Heart left ventricle (tissue), 16 donors: ENCODE results near the gene UBB. TPM values are rescaled to one million over a fixed set of nuclear protein-coding genes. Genes with fewer than 3 reads are reported as not detected.
A peak's percentile ranks its signal among the peaks of the same experiment; 100 is the strongest.

Experiments used
- ATAC-seq, 4 donors: fragments of 200-7000 bp; cut with Tn5 transposase; one replicate each; pipeline ENCODE4 v1.9.1; 2020 to 2022; ENCODE audit warnings: moderate library complexity in 4 of 4, mild to moderate bottlenecking in 3 of 4, moderate number of reproducible peaks in 1 of 4
- DNase-seq, 5 donors: peaks; one replicate each; pipeline ENCODE4 v3.0.0-alpha.2; 2020
- H3K27ac ChIP-seq, 12 donors: fragments of 200-600 bp; sonication (generic) in 4 of 12; one replicate each; pipeline versions ENCODE4 v1.5.0 to v1.8.0; 2016 to 2022; ENCODE audit warnings: mild to moderate bottlenecking in 2 of 12
- H3K27me3 ChIP-seq, 9 donors: fragments of 200-600 bp; sonication (generic) in 2 of 9; one replicate each; pipeline versions ENCODE4 v1.5.1 to v1.8.0; 2016 to 2022; ENCODE audit warnings: mild to moderate bottlenecking in 3 of 9
- H3K36me3 ChIP-seq, 9 donors: fragments of 200-600 bp; sonication (generic) in 2 of 9; one replicate each; pipeline versions ENCODE4 v1.5.0 to v1.8.0; 2018 to 2022; ENCODE audit warnings: mild to moderate bottlenecking in 2 of 9
- H3K4me1 ChIP-seq, 12 donors: fragments of 200-600 bp; sonication (generic) in 4 of 12; one replicate each; pipeline versions ENCODE4 v1.5.0 to v1.8.0; 2016 to 2022; ENCODE audit warnings: mild to moderate bottlenecking in 3 of 12
- H3K4me3 ChIP-seq, 12 donors: fragments of 200-600 bp; sonication (generic) in 4 of 12; one replicate each; pipeline versions ENCODE4 v1.5.0 to v1.8.0; 2017 to 2022; ENCODE audit warnings: mild to moderate bottlenecking in 9 of 12, moderate library complexity in 4 of 12
- H3K9me3 ChIP-seq, 12 donors: fragments of 200-600 bp; sonication (generic) in 4 of 12; one replicate each; pipeline versions ENCODE4 v1.5.0 to v1.8.0; 2016 to 2022; ENCODE audit warnings: mild to moderate bottlenecking in 1 of 12
- CTCF ChIP-seq, 12 donors: fragments of 200-600 bp; sonication (generic) in 4 of 12; IDR thresholded peaks; one replicate each; pipeline versions ENCODE4 v1.5.0 to v1.8.0; 2018 to 2022; ENCODE audit warnings: antibody characterized with exemption in 12 of 12, mild to moderate bottlenecking in 5 of 12
- POLR2A ChIP-seq, 2 donors: fragments of 450-650 bp; IDR thresholded peaks; one replicate each; pipeline ENCODE4 v1.6.1; 2017; ENCODE audit warnings: antibody characterized with exemption in 2 of 2, mild to moderate bottlenecking in 2 of 2, moderate library complexity in 2 of 2
- WGBS, 4 donors: extraction: QIAGEN DNeasy Blood & Tissue Kit in 2 of 4; methylation state at CpG; one replicate each; pipeline versions ENCODE4 v1.1.5 to v1.1.7; 2013 to 2018; 5-methylcytosine and 5-hydroxymethylcytosine counted together
- intact Hi-C, 10 donors: fragments of 100-400 bp; cut with DNase I; formaldehyde crosslinking; loops; one replicate each; pipeline versions ENCODE4 v1.11.1 to v1.14.2; 2022
- polyA plus RNA-seq, 2 donors: library from polyadenylated mRNA; stranded (reverse); fragments of 200-250 nt; gene quantifications; one replicate each; pipeline ENCODE4 v1.2.3, GENCODE V29; 2013
- total RNA-seq, 9 donors: library from RNA; depleted of rRNA in 2 of 9; stranded (reverse); fragments of >200 nt in 2 of 9; fragmentation: NEBNext Ultra II Directional in 3 of 9; extraction: Animal tissue kit (Norgen Biotek cat#: 25700) in 3 of 9; gene quantifications; one replicate each; pipeline versions ENCODE4 v1.1.0 to v1.2.4, GENCODE V29; 2016 to 2023
- donor health status: ischemic (EF 13 %, LVEDD 7.1; RV severe dilation, severe dysfunction).
- donor health status: healthy with polysubstance abuse.
- donor health status: DM: no; HTN: yes; CAD: no.
- donor health status: DM: no; HTN: no; CAD: no.
- donor health status: ischemic (EF 25% LVEDD 6.9; RV normal size, moderate dysfunction).
- donor health status: ischemic (EF 25% LVEDD 5.7; RV mildly dilated, moderate dysfunction).
- donor health status: healthy.
- donor health status: DM: yes; HTN: yes; CAD: no.
- donor health status: ischemic (EF 35%, LVEDD 5.7; RV mildly dilated, moderate dysfunction).
- donor health status: nonischemic (EF 11% LVEDD 7.7; RV severe dilation, severe dysfunction).
- donor health status: DM: yes; HTN: yes; CAD: no.
- donor health status: PGD.
- donor health status: ischemic (EF 29% LVEDD 5.4; RV normal size, mild dysfunction).
- donor health status: nonischemic (EF 23%, LVEDD 6.1; RV moderate dilation, normal function).

UBB gene
- total and polyA plus RNA-seq, 11 donors: 665 to 2,180 (median 1,294) TPM

DNA sequence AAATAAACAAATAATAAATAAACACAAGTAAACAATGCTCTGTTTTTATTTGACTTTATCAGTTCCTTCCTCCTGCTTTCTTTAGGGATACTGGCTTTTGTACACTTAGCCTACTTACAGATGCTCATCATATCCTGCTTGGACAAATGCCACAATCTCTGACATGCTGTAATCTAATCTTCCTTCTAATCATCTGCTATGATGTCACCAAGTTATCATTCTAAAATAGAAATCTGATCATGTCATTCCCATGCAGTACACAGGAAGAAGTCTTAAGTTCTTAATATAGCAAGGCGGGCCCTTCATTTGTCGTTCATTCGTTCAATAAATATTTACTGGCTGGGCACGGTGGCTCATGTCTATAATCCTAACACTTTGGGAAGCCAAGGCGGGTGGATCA lies 9.1 kb upstream of the UBB start:
- Histone ChIP-seq H3K36me3 (no peaks in the 10 kb centered on the region), H3K27me3 (no peaks in the 10 kb centered on the region), H3K9me3 (no peaks in the 10 kb centered on the region), H3K4me1 (peaks cover 0 to 19% (median 6%) of the 10 kb centered on the region in 12 donors), H3K27ac (peak overlapping the region in 6 of 12 donors; percentile 16 to 63 (median 42)), H3K4me3 (no peak overlapping the region)
- TF ChIP-seq CTCF (IDR thresholded peaks at IDR 0.05): no peak
- TF ChIP-seq POLR2A (IDR thresholded peaks at IDR 0.05): no peak
- ATAC-seq: peak in 3 of 4 donors; percentile 15 to 77 (median 44)
- 35 to 55% (median 43%) methylated on average over 5 of the region's 5 CpGs for WGBS, 4 donors
- intact Hi-C loops: loop anchor here in 1 of 10 donors (5.0 kb wide), 1 partner anchor 151 kb away; no protein-coding TSS in a partner anchor
- DNase-seq: peak in 1 of 5 donors; percentile 31

- TF ChIP-seq POLR2A (IDR thresholded peaks at IDR 0.05): no peak
- TF ChIP-seq CTCF (IDR thresholded peaks at IDR 0.05): no peak
- intact Hi-C loops: loop anchor here in 1 of 10 donors (5.0 kb wide), 1 partner anchor 148 kb away; no protein-coding TSS in a partner anchor
- Histone ChIP-seq H3K9me3 (no peaks in the 10 kb centered on the region), H3K36me3 (no peaks in the 10 kb centered on the region), H3K4me3 (no peak overlapping the region), H3K4me1 (peaks cover 0 to 19% (median 6%) of the 10 kb centered on the region in 12 donors), H3K27me3 (no peaks in the 10 kb centered on the region), H3K27ac (peak overlapping the region in 1 of 12 donors; percentile 33)
- WGBS, 4 donors: 68 to 73% (median 70%) methylated on average over 16 of the region's 16 CpGs
- DNase-seq (peak in 2 of 5 donors; percentile 28 to 50), ATAC-seq (peak; percentile 55 to 95 (median 94))
These were observed 6.5 kb upstream of the UBB start for GRCh38 chr17:16374146-16374938.

DNA sequence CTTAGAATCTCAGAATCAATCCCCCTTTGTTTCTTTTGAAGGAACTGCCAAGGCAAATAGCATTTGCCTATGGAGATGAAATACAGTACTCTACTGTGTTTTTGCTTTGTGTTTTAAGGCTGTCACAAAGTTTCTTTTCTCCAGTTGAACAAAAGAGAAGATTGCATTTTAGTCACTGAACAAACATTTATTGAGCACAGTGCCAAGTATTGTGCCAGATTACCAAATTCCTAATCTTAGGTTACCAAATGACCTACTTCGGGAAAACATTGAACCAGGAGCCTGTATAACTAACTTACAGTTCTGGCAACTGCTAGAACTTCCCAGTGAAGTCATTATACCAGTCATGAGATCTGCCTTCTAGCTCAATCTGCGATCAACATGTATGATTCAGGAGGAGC lies 3.0 kb upstream of the UBB start:
- Histone ChIP-seq H3K4me1 (peaks cover 2 to 29% (median 17%) of the 10 kb centered on the region in 12 donors), H3K27me3 (no peaks in the 10 kb centered on the region), H3K9me3 (no peaks in the 10 kb centered on the region), H3K4me3 (no peak overlapping the region), H3K36me3 (peaks cover 0 to 13% (median 9%) of the 10 kb centered on the region in 9 donors), H3K27ac (no peak overlapping the region)
- ATAC-seq (no peak), DNase-seq (no peak)
- WGBS, 4 donors: 71 to 83% (median 75%) methylated on average over 2 of the region's 2 CpGs
- intact Hi-C loops: loop anchor here in 1 of 10 donors (5.0 kb wide), 1 partner anchor 144 kb away; no protein-coding TSS in a partner anchor
- TF ChIP-seq CTCF (IDR thresholded peaks at IDR 0.05): no peak
- no peak for TF ChIP-seq POLR2A (IDR thresholded peaks at IDR 0.05)

GRCh38 chr17:16378636-16379282 lies 2.1 kb upstream of the UBB start:
- peaks cover 0 to 21% (median 17%) of the 10 kb centered on the region in 9 donors for H3K36me3 ChIP-seq
- no peak overlapping the region for H3K4me3 ChIP-seq
- H3K4me1 ChIP-seq: peaks cover 10 to 36% (median 23%) of the 10 kb centered on the region in 12 donors
- H3K27ac ChIP-seq: no peak overlapping the region
- no peaks in the 10 kb centered on the region for H3K9me3 ChIP-seq
- no peaks in the 10 kb centered on the region for H3K27me3 ChIP-seq
- DNase-seq: no peak
- intact Hi-C loops: loop anchor here in 1 of 10 donors (5.0 kb wide), 1 partner anchor 144 kb away; no protein-coding TSS in a partner anchor
- ATAC-seq: no peak
- WGBS, 4 donors: 80 to 82% (median 81%) methylated on average over 17 of the region's 17 CpGs
- TF ChIP-seq POLR2A (IDR thresholded peaks at IDR 0.05): no peak
- no peak for TF ChIP-seq CTCF (IDR thresholded peaks at IDR 0.05)
